Kidney (tissue), 14 donors: ENCODE data around the gene KANK4. TPM values are rescaled to one million over a fixed set of nuclear protein-coding genes. Genes with fewer than 3 reads are reported as not detected.
"Not testable (repeated sequence)": the region's sequence is repeated elsewhere in the genome, so short reads cannot be mapped to it uniquely, and the experiment has no call there.

ENCODE experiments used
- DNase-seq, 5 donors: peaks; one replicate each; pipeline ENCODE4 v3.0.0-alpha.2; 2013 to 2020
- FAIRE-seq: peaks from 2 replicates; lab custom pipeline; 2012; peaks lifted over from hg19 to GRCh38; lab: Jason Lieb, UNC
- H3K27ac ChIP-seq, 2 donors: one replicate each; pipeline ENCODE4 v1.7.0; 2013; ENCODE audit warnings: low read depth in 2 of 2, low read length in 2 of 2, inconsistent platforms in 1 of 2
- H3K27me3 ChIP-seq: one replicate; pipeline ENCODE4 v1.7.1; 2013; ENCODE audit warnings: low read length, inconsistent platforms; ENCODE audit not compliant: control insufficient read depth, insufficient read depth
- H3K36me3 ChIP-seq, 3 donors: one replicate each; pipeline versions ENCODE4 v1.7.0 to v1.7.1; 2013; ENCODE audit warnings: low read length in 3 of 3, control low read depth in 1 of 3, inconsistent platforms in 1 of 3; ENCODE audit not compliant: insufficient read depth in 3 of 3, control insufficient read depth in 2 of 3
- H3K4me1 ChIP-seq, 3 donors: one replicate each; pipeline versions ENCODE4 v1.7.0 to v1.7.1; 2013; ENCODE audit warnings: low read length in 3 of 3, inconsistent platforms in 1 of 3, low read depth in 1 of 3; ENCODE audit not compliant: control insufficient read depth in 2 of 3, insufficient read depth in 2 of 3
- H3K4me3 ChIP-seq, 3 donors: one replicate each; pipeline versions ENCODE4 v1.7.0 to v1.8.1; 2013; ENCODE audit warnings: low read length in 3 of 3, control low read depth in 1 of 3, inconsistent platforms in 1 of 3
- H3K9ac ChIP-seq, 3 donors: one replicate each; pipeline versions ENCODE4 v1.7.0 to v1.7.1; 2013; ENCODE audit warnings: low read length in 3 of 3, control low read depth in 1 of 3, inconsistent platforms in 1 of 3
- H3K9me3 ChIP-seq, 3 donors: one replicate each; pipeline versions ENCODE4 v1.7.0 to v1.7.1; 2013; ENCODE audit warnings: low read length in 3 of 3, control low read depth in 1 of 3, inconsistent platforms in 1 of 3; ENCODE audit not compliant: control insufficient read depth in 2 of 3, insufficient read depth in 1 of 3
- CTCF ChIP-seq: IDR thresholded peaks from 3 replicates; pipeline ENCODE4 v1.5.1; 2012; ENCODE audit warnings: mild to moderate bottlenecking, moderate library complexity, borderline replicate concordance; ENCODE audit not compliant: insufficient read depth; ENCODE audit errors: extremely low read depth
- intact Hi-C: fragments of 100-400 bp; cut with DNase I; formaldehyde crosslinking; loops from one replicate; pipeline ENCODE4 v1.11.1; 2022
- polyA plus RNA-seq: library from polyadenylated mRNA; stranded (reverse); fragments of 350-450 nt; fragmentation: Illumina TruSeq; extraction: RNeasy Lipid Tissue Mini Kit (QIAGEN cat#74804); gene quantifications from one replicate; pipeline ENCODE4 v1.2.3, GENCODE V29; 2014; ENCODE audit warnings: low read depth, low replicate concordance; ENCODE audit not compliant: insufficient read depth
- total RNA-seq: library from RNA; stranded (reverse); fragmentation: NEBNext Ultra II Directional; extraction: Animal tissue kit (Norgen Biotek cat#: 25700); gene quantifications from one replicate; pipeline ENCODE4 v1.2.1, GENCODE V29; 2021
- donor health status: control.
- donor health status: control.
- donor health status: control.
- donor health status: control.
- donor health status: control.
- donor health status: DM: yes; HTN: yes; CAD: no.
- donor health status: Normal renal cell carcinoma (clear cell type).

The KANK4 gene
- total and polyA plus RNA-seq, 2 donors from 2014 or later, result 0.28 to 0.50 TPM

GRCh38 chr1:62224182-62224581 is 95.1 kb downstream of the KANK4 start:
- intact Hi-C loops, result no loop called here
- no peaks in the 10 kb centered on the region for H3K27me3 ChIP-seq
- no peaks in the 10 kb centered on the region for H3K9me3 ChIP-seq
- FAIRE-seq (no peak), DNase-seq (no peak)
- no peaks in the 10 kb centered on the region for H3K4me1 ChIP-seq
- no peak overlapping the region for H3K27ac ChIP-seq
- no peak overlapping the region for H3K9ac ChIP-seq
- H3K4me3 ChIP-seq, result no peak overlapping the region
- H3K36me3 ChIP-seq, result no peaks in the 10 kb centered on the region
- no peak for TF ChIP-seq CTCF

- H3K9ac ChIP-seq, result no peak overlapping the region
- H3K27me3 ChIP-seq, result no peaks in the 10 kb centered on the region
- no peak overlapping the region for H3K4me3 ChIP-seq
- no peak for TF ChIP-seq CTCF
- no peaks in the 10 kb centered on the region for H3K36me3 ChIP-seq
- H3K9me3 ChIP-seq, result no peaks in the 10 kb centered on the region
- no peak overlapping the region for H3K27ac ChIP-seq
- FAIRE-seq, result no peak
- no peaks in the 10 kb centered on the region for H3K4me1 ChIP-seq
- intact Hi-C loops, result no loop called here
- DNase-seq, result no peak
These were observed 96.9 kb downstream of the KANK4 start for GRCh38 chr1:62222321-62222720.

GRCh38 chr1:62221171-62221570 is 98.1 kb downstream of the KANK4 start:
- Histone ChIP-seq H3K27me3 (no peaks in the 10 kb centered on the region), H3K27ac (no peak overlapping the region), H3K9ac (no peak overlapping the region), H3K9me3 (no peaks in the 10 kb centered on the region), H3K36me3 (no peaks in the 10 kb centered on the region), H3K4me3 (no peak overlapping the region), H3K4me1 (no peaks in the 10 kb centered on the region)
- FAIRE-seq (no peak), DNase-seq (no peak)
- intact Hi-C loops, result no loop called here
- no peak for TF ChIP-seq CTCF

GRCh38 chr1:62220456-62220855 is 98.8 kb downstream of the KANK4 start:
- H3K4me1 ChIP-seq, H3K27ac ChIP-seq, H3K9me3 ChIP-seq, H3K4me3 ChIP-seq, DNase-seq, intact Hi-C loops, H3K27me3 ChIP-seq, H3K36me3 ChIP-seq, H3K9ac ChIP-seq, FAIRE-seq: not testable (repeated sequence)
